DND-41 (cell line): ENCODE data around the gene MOV10L1.

ENCODE experiments used
- ATAC-seq: fragments of 200-7000 bp; cut with Tn5 transposase; 3 replicates; pipeline ENCODE4 v1.9.1; 2021; ENCODE audit warnings: low read depth; ENCODE audit not compliant: insufficient read depth
- DNase-seq: peaks from one replicate; pipeline ENCODE4 v3.0.0-alpha.2; 2020
- H2AFZ ChIP-seq: 2 replicates; pipeline ENCODE4 v1.6.0; 2012; ENCODE audit warnings: low read depth, low read length
- H3K27ac ChIP-seq: 2 replicates; pipeline ENCODE4 v1.5.1; 2012; ENCODE audit warnings: low read length, inconsistent platforms
- H3K27me3 ChIP-seq: fragments of 200-600 bp; sonication (generic); 2 replicates; pipeline ENCODE4 v1.6.0; 2012; ENCODE audit warnings: low read length, mild to moderate bottlenecking, inconsistent platforms; ENCODE audit not compliant: insufficient read depth, poor library complexity
- H3K36me3 ChIP-seq: 2 replicates; pipeline ENCODE4 v1.5.1; 2012; ENCODE audit warnings: low read length, inconsistent platforms; ENCODE audit not compliant: insufficient read depth
- H3K4me1 ChIP-seq: 2 replicates; pipeline ENCODE4 v1.5.1; 2012; ENCODE audit warnings: mild to moderate bottlenecking, low read length; ENCODE audit not compliant: insufficient read depth
- H3K4me2 ChIP-seq: 2 replicates; pipeline ENCODE4 v1.6.0; 2012; ENCODE audit warnings: mild to moderate bottlenecking, moderate library complexity, low read length, inconsistent platforms; ENCODE audit not compliant: insufficient read depth
- H3K4me3 ChIP-seq, 2 experiments: fragments of 200-600 bp in 1 of 2; shearing (Covaris generic) in 1 of 2; 2 replicates each; pipeline ENCODE4 v1.5.1; 2012 to 2016; ENCODE audit warnings: inconsistent platforms in 2 of 2, low read length in 2 of 2, mild to moderate bottlenecking in 2 of 2, low read depth in 1 of 2, moderate library complexity in 1 of 2
- H3K79me2 ChIP-seq: 2 replicates; pipeline ENCODE4 v1.6.0; 2012; ENCODE audit warnings: low read length, inconsistent platforms; ENCODE audit not compliant: insufficient read depth
- H3K9ac ChIP-seq: 2 replicates; pipeline ENCODE4 v1.6.0; 2012; ENCODE audit warnings: low read depth, mild to moderate bottlenecking, inconsistent platforms, low read length, moderate library complexity
- H3K9me3 ChIP-seq: 2 replicates; pipeline ENCODE4 v1.5.1; 2012; ENCODE audit warnings: low read length, moderate library complexity, mild to moderate bottlenecking, inconsistent platforms; ENCODE audit not compliant: insufficient read depth, severe bottlenecking
- H4K20me1 ChIP-seq: 2 replicates; pipeline ENCODE4 v1.6.0; 2012; ENCODE audit warnings: low read length; ENCODE audit not compliant: insufficient read depth
- CTCF ChIP-seq: IDR thresholded peaks from 2 replicates; pipeline ENCODE4 v1.5.1; 2012; ENCODE audit warnings: borderline replicate concordance, low read length, moderate library complexity, mild to moderate bottlenecking; ENCODE audit not compliant: poor library complexity, severe bottlenecking; ENCODE audit errors: extremely low read depth
- EZH2 ChIP-seq: IDR thresholded peaks from 3 replicates; pipeline ENCODE4 v1.6.1; 2012; ENCODE audit warnings: borderline replicate concordance, low read depth, mild to moderate bottlenecking, moderate library complexity, low read length, inconsistent platforms; ENCODE audit not compliant: severe bottlenecking

Gene MOV10L1

GRCh38 chr22:50053861-50054260 lies 35.9 kb upstream of the MOV10L1 start:
- H3K4me2 ChIP-seq, result no peak overlapping the region
- no peak overlapping the region for H3K4me3 ChIP-seq
- no peaks in the 10 kb centered on the region for H3K9me3 ChIP-seq
- H3K36me3 ChIP-seq, result no peaks in the 10 kb centered on the region
- H4K20me1 ChIP-seq, result no peaks in the 10 kb centered on the region
- TF ChIP-seq EZH2 (no peak), CTCF (no peak)
- DNase-seq (no peak), ATAC-seq (no peak)
- H3K9ac ChIP-seq, result no peak overlapping the region
- no peak overlapping the region for H2AFZ ChIP-seq
- no peaks in the 10 kb centered on the region for H3K79me2 ChIP-seq
- no peak overlapping the region for H3K27ac ChIP-seq
- no peaks in the 10 kb centered on the region for H3K27me3 ChIP-seq
- H3K4me1 ChIP-seq, result no peaks in the 10 kb centered on the region

GRCh38 chr22:50056214-50056972 lies 33.4 kb upstream of the MOV10L1 start:
- H3K4me1 ChIP-seq, result no peaks in the 10 kb centered on the region
- H3K79me2 ChIP-seq, result no peaks in the 10 kb centered on the region
- ATAC-seq, result no peak
- H3K9me3 ChIP-seq, result no peaks in the 10 kb centered on the region
- H3K27ac ChIP-seq, result no peak overlapping the region
- no peaks in the 10 kb centered on the region; the same call in 1 of the 2 replicates for H4K20me1 ChIP-seq
- no peaks in the 10 kb centered on the region for H3K36me3 ChIP-seq
- H3K4me2 ChIP-seq, result no peak overlapping the region
- no peak for TF ChIP-seq CTCF
- TF ChIP-seq EZH2, result no peak
- no peaks in the 10 kb centered on the region for H3K27me3 ChIP-seq
- H3K4me3 ChIP-seq, result no peak overlapping the region
- no peak for DNase-seq
- H3K9ac ChIP-seq, result no peak overlapping the region
- H2AFZ ChIP-seq, result no peak overlapping the region

GRCh38 chr22:50057278-50058060 lies 32.3 kb upstream of the MOV10L1 start:
- Histone ChIP-seq H3K9me3 (no peaks in the 10 kb centered on the region), H4K20me1 (no peaks in the 10 kb centered on the region; the same call in 1 of the 2 replicates), H3K9ac (no peak overlapping the region), H3K4me2 (no peak overlapping the region), H3K4me1 (no peaks in the 10 kb centered on the region), H3K4me3 (no peak overlapping the region), H3K79me2 (no peaks in the 10 kb centered on the region), H3K27ac (no peak overlapping the region), H3K27me3 (no peaks in the 10 kb centered on the region), H3K36me3 (no peaks in the 10 kb centered on the region), H2AFZ (no peak overlapping the region)
- no peak for DNase-seq
- TF ChIP-seq EZH2 (no peak), CTCF (no peak)
- ATAC-seq, result no peak
